ENCODE measurements around the gene FNDC11. TPM values are rescaled to one million over a fixed set of nuclear protein-coding genes. Genes with fewer than 3 reads are reported as not detected.

FNDC11 gene
- polyA plus RNA-seq, 1 donor = 0.34 TPM

Other genes with a start within 250 kb of the FNDC11 start
- 0.45 TPM for gene CHRNA4, start 192.8 kb upstream of the FNDC11 start, polyA plus RNA-seq
- 5.2 TPM for gene KCNQ2, start 81.5 kb upstream of the FNDC11 start, polyA plus RNA-seq
- gene EEF1A2, start 55.1 kb upstream of the FNDC11 start, polyA plus RNA-seq = 29.7 TPM
- 234 TPM for gene PPDPF, start 33.4 kb upstream of the FNDC11 start, polyA plus RNA-seq
- 0.31 TPM for gene PTK6, start 16.8 kb upstream of the FNDC11 start, polyA plus RNA-seq
- gene SRMS, start 6.4 kb upstream of the FNDC11 start, polyA plus RNA-seq = 0.16 TPM
- gene HELZ2, start 20.1 kb downstream of the FNDC11 start, polyA plus RNA-seq = 13.0 TPM
- 10.5 TPM for gene GMEB2, start 72.9 kb downstream of the FNDC11 start, polyA plus RNA-seq
- gene STMN3, start 99.3 kb downstream of the FNDC11 start, polyA plus RNA-seq = 23.1 TPM
- 12.2 TPM for gene RTEL1, start 104.2 kb downstream of the FNDC11 start, polyA plus RNA-seq
- 1.9 TPM for gene TNFRSF6B, start 142.5 kb downstream of the FNDC11 start, polyA plus RNA-seq
- 22.2 TPM for gene ARFRP1, start 153.8 kb downstream of the FNDC11 start, polyA plus RNA-seq
- gene ZGPAT, start 153.9 kb downstream of the FNDC11 start, polyA plus RNA-seq = 20.1 TPM
- gene LIME1, start 182.5 kb downstream of the FNDC11 start, polyA plus RNA-seq = 7.5 TPM
- 61.5 TPM for gene SLC2A4RG, start 185.6 kb downstream of the FNDC11 start, polyA plus RNA-seq

Data from large intestine (tissue), 1 donor.